ENCODE results near the gene XYLT1.
"Not testable (repeated sequence)": the region's sequence is repeated elsewhere in the genome, so short reads cannot be mapped to it uniquely, and the experiment has no call there.

The XYLT1 gene

DNA sequence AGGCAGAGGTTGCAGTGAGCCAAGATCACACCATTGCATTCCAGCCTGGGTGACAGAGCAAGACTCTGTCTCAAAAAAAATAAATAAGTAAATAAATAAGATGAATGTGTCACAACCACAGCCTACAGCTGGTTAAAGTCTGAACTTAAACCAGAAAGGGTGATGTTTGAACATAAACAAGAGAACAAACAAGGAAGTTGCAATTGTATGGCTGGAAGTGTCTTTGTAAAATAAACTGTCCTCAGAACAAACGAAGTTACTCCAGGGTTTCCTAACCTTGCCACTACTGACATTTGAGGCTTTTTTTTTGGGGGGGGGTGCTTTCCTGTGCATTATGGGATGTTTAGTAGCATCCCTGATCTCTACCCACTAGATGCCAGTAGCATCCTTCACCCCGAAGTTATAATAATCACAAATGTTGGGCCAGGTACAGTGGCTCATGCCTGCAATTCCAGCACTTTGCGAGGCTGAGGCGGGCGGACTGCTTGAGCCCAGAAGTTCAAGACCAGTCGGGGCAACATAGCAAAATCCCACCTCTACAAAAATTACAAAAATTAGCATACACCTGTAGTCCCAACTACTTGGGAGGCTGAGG, 119.2 kb downstream of the XYLT1 start:
- no peak for DNase-seq

- DNase-seq: no peak
These were observed 120.6 kb downstream of the XYLT1 start for GRCh38 chr16:17350207-17350606.

DNA sequence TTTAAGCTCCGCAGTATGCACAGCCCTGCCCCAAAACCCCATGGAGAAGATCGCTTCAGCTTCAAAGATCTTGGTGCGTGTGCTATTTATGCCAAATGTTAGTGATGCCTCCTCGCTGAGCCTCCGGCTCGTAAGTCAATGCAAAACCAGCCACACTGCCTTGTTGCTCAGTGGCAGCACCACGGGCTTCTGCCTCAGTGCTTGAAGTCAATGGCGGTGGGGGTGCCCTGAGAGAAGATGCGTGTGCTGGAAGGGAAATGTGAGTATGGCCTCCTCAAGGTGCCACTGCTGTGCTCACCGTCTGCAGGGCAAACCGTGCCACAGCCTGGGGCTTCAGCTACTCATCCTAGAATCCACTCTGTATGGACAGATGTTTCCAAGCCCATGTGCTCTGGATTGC, 121.9 kb downstream of the XYLT1 start:
- no peak for DNase-seq

DNA sequence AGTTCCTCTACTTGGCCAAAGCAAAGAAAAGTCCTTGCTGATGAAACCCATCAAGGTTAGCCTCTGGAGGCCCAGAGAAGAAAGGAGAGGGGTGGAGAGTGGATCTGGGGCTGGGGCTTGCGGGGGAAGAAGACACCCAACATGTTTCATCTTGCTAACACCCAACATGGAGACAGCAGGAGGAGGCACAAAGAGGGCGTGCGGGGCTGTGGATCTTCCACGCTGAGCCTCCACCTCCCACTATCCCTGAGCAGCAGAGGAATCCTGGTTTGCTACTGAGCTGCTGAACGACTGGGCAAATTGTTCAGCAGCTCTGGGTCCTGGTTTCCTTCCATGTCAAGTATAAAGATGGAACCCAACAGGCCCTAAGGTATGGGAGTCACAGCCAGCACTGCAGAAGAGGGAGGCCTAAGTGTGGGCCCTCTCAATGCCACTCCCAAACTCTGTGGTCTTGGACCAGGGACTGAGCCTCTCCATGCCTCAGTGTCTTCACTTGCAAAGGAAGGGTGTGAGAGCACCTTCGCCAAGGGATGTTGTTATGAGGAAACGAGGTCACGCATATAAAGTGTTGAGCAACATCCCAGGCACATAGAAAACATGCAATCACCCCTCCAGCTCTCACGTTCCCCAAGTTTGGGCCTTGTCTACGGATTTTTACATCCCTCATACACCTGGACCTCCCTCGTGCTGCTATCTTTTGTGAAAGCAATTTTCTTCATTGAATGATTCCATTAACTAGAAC, 122.5 kb downstream of the XYLT1 start:
- DNase-seq: no peak

DNA sequence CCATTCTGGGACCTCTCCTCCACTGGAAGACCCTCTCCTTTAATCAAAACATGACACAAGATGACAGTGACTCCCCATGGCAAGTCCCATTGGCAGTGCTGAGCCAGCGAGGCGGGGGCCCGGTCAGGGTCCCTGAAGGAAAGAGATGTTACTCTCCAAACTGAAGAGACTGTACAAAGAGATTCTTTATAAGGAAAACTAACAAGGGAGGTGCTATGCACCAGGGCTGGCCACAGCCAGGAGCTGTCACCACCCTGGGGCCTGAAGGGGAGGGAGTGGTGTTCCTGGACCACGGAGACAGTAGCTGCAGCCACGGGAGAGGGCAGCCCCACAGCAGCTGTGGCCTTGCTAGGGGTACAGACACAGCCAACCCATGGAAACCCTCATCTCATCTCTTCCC, 123.1 kb downstream of the XYLT1 start:
- no peak for DNase-seq

DNA sequence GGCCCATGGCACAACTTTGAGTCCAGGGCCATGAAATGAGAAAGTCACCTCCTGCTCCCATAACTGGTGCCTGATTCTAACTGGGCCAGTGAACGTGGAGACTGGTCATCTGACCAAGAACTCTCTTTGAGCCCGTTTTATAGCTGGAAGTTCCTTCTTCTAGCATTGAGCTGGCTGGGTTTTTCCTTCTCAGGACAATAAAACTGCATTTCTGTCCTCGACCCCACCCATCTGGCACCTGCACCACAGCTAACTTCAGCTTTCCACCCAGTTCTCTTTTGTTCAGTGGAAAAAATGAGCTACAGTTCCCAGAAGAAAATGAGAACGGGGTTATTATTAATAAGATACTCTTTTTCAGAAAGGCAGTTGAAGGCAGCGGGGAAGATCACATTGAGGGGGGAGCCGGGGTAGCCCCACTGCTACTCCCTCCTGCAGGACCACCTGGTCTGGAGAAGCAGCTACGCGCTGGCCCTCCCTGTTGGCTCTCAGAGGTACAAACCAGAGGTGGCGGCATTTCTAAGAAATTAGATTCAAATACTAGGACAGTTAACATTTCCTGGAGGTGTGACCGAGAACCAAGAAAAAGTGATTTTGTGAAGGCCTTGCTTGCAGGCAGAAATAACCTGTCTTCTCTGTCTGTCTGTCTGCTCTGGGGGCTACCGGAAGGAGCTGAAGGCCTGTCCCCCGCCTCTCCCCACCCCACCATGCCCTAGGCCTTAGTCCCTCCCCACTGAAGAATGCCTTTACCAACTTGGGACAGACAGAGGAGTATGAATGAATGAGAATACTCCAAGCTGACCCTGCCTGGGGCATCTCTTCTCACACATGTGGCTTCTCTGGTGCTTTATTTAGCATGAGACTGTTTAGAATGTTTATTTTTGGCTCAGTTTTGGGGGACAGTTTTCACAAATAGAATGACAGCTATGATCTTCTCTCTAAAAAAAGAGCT, 123.9 kb downstream of the XYLT1 start:
- DNase-seq: no peak

- peak; percentile 37 for DNase-seq
These were observed 125.7 kb downstream of the XYLT1 start for GRCh38 chr16:17345043-17345442.

DNA sequence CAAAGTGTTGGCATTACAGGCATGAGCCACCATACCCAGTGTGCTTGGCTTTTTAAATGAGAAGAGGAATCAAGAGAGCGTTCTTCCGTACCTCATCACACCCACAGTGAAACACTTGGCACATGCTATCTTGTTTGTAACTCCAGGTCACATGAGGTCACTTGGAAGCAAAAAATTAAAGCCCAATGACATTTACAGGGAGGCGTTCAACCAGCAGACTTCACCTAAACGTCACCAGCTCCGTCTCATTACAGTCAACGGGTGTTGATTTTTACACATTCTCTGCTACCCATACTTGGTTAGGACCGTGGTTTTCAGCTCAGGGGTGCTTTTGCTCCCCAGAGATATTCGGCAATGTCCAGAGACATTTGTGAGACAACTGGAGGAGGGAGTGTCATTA, 127.0 kb downstream of the XYLT1 start:
- no peak for DNase-seq

GRCh38 chr16:17343028-17343427, 127.7 kb downstream of the XYLT1 start:
- DNase-seq: peak; percentile 37

DNA sequence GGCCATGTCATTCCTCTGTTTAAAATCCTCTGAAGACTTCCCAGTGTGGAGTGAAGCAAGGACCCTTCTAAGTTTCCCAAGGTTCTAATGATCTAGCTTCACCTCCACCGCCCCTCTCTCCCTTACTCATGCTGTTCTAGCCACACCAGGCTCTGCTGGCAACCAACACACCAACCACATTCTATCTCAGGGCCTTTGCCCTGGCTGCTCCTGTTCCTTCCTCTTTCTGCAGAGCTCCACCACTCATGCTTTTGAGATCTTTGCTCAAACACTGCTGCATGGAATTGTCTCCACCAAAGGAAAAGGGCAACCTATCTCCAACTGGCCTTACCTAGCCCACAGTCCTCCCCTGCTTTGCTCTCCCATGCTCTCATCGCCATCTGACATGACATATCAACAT, 128.7 kb downstream of the XYLT1 start:
- DNase-seq: no peak

DNA sequence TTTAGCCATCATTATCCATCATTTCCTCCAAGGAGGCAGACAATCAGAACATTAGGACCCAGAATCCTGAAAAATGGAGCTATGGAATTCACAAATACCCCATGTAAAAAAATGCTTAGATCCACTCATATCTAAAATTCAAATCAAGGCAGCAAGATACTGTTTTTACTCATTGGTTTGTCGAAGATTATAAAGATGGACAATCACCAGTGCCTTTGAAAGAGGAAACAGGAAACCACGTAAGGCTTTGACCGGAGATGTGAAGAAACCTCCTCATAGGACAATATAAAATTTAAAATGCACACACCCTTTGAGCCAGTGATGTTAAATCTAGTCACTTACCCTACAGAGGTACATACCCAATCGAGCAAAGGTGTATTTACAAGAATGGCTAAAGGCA, 130.0 kb downstream of the XYLT1 start:
- no peak for DNase-seq

- DNase-seq: no peak
These were observed 130.8 kb downstream of the XYLT1 start for GRCh38 chr16:17339764-17340541.

GRCh38 chr16:17338244-17338643, 132.5 kb downstream of the XYLT1 start:
- no peak for DNase-seq

DNA sequence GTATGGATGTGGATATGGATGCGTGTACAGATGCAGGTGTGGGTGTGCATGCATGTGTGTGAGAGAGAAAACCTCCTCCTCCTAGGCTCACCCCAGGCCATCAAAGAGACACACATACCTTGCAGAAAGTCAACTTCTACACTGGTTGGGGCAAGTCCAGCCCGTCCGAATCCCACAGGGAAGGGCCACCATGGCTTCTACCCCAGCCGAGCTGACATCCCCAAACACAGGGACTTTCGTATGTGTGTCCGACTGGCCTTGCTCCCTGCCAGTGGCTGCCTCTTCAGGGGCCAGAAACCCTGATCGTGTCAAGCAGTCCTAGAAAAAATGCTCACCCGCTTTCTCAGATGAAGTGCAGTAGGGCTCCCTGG, 134.2 kb downstream of the XYLT1 start:
- no peak for DNase-seq

DNA sequence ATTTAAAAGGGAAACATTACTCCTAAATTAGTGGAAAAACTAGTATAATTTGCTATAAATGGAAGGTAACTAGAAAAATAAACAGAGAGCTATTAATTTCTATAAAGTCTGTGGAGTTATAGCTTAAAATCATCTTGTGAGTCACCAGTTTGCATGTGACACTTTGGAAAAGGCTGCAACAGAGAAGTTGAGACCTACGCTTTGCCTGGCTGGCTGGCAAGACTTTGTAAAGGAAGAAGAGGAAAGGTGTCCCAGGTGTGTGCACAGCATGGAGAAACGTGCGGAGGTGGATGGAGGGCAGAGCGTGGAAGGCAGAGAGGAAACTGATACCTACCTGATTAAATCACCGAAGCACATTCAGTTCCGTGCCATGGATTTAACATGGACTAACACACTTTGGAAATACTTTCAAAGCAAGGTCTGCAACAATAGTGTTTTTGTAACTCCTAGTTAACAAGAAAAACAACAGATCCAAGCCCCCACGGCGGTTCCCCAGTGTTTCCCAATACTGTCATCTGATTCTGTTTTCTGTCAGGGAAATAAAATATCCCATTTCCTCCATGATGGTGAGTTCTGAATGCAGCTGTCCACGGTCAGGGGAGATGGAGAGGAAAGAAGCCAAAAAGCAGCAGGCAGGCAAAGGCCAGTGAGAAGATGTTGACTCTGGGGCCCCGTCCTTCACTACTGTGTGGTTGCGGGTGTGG, 134.8 kb downstream of the XYLT1 start:
- DNase-seq: no peak

DNA sequence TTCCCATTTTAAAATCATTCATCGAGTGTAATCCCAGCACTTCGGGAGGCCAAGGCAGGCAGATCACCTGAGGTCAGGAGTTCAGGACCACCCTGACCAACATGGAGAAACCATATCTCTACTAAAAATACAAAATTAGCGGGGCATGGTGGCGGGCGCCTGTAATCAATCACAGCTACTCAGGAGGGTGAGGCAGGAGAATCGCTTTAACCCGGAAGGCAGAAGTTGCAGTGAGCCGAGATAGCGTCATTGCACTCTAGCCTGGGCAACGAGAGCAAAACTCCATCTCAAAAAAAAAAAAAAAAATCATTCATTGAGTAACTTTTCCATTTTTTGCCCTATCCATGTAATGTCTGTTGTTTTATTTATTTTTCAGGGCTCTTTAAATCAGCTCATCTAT, 135.4 kb downstream of the XYLT1 start:
- not testable (repeated sequence) for DNase-seq

DNA sequence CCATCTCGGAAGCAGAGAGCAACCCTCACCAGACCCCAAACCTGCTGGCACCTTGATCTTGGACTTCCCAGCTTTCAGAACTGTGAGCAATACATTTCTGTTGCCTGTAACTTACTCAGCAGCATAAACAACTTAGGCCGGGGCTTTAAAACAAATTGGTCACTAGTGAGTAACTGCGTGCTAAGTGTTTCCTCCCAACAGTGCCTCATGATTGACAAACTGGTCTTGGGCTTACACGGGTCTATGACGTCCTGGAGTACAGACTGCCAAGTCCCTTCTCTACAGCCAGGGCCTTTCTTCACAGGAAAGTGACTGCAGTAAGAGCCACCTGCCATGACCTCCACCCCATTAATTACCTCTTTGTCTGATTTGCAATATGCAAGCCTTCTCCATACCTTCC, 136.7 kb downstream of the XYLT1 start:
- no peak for DNase-seq

DNA sequence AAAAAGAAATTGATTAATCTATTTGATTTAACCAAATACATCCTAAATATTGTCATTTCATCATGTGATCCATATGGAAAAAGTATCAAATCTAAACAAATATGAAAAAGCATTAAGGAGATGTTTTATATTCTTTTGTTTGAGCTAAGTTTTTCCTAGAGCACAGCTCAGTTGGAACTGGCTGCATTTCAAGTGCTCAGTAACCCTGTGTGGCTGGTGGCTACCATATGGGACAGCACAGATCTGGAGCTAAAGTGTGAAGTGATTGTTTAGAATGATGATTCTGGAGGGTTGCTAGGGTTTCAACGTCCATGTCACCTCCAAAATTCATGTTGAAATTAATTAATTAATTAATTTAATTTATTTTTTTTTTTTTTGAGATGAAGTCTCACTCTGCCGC, 137.5 kb downstream of the XYLT1 start:
- DNase-seq: no peak

DNA sequence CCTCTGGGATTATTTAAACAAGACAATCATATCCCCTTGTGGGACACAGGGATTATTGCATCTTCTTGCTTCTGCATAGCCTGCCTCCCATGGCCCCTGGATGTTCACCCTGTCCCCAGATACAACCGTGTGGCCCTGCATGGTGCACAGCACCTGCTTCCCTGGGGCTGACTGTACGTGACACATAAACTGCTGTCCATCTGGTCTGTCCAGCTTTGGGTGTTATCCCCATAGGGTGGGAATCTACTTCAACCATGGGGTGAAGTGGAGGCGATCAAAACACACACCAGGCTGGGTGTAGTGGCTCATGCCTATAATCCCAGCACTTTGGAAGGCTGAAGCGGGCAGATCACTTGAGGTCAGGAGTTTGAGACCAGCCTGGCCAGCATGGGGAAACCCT, 138.8 kb downstream of the XYLT1 start:
- no peak for DNase-seq

DNA sequence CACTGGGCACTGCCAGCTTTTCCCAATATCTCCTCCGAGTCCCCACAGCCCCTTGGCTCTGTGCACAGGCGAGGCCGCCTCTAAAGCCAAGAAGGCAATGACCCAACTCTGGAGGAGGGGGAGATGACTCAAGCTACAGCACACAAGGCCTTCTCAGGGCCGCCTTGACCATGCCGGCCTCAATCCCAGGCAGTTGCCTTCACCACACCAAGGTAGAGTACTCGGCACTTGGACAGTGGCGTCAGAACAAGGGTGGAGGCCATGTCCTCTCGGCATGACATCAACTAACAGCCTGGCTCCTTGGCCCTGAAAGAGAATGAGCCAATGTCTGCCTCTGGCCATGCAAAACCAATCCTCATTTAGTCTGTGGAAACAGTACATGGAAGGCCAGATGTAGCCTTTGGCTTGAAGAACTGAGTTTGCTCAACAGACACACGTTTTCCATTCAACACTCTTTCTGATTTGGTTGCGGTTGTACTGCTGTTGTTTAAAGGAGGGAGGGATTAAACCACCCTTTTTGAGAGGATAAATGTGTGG, 139.6 kb downstream of the XYLT1 start:
- DNase-seq: no peak

DNA sequence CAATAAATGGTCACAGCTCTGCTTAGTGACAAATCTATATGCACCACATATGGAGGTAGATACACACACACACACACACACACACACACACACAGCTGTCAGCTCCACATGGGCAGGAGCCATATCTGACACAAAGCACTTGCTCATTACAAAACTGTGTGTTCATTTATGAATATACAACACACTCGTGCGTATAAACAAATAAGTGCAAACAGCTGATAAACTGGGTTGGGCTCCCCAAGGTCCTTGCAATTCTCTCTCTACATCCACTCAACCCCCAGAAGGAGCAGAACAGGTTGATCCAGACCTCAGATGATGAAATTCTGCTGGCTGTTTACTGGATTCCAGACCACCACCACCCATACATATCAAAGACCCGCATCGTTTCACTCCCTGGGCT, 140.7 kb downstream of the XYLT1 start:
- DNase-seq: no peak

GRCh38 chr16:17329391-17329790, 141.4 kb downstream of the XYLT1 start:
- DNase-seq: no peak
